LNCaP clone FGC (cell line): ENCODE data around the gene RARS2.
"Not testable (repeated sequence)": the region's sequence is repeated elsewhere in the genome, so short reads cannot be mapped to it uniquely, and the experiment has no call there.

Source experiments
- DNase-seq: peaks from one replicate; pipeline ENCODE4 v3.0.0-alpha.2; 2011; ENCODE audit warnings: low read depth
- H3K4me3 ChIP-seq: 2 replicates; pipeline ENCODE4 v1.5.1; 2011; ENCODE audit warnings: mild to moderate bottlenecking, low read depth, low read length, control low read depth
- CTCF ChIP-seq: IDR thresholded peaks from 2 replicates; pipeline ENCODE4 v1.5.1; 2012; ENCODE audit warnings: mild to moderate bottlenecking; ENCODE audit not compliant: control insufficient read depth, insufficient read depth; ENCODE audit errors: extremely low read depth

Gene RARS2

GRCh38 chr6:87494761-87495422 is 94.9 kb downstream of the RARS2 start:
- no peak overlapping the region for H3K4me3 ChIP-seq
- TF ChIP-seq CTCF: no peak
- no peak for DNase-seq

- DNase-seq, H3K4me3 ChIP-seq: not testable (repeated sequence)
Measured at GRCh38 chr6:87489326-87489725, 100.5 kb downstream of the RARS2 start.

GRCh38 chr6:87487555-87487954 is 102.2 kb downstream of the RARS2 start:
- no peak for DNase-seq
- no peak overlapping the region for H3K4me3 ChIP-seq
- TF ChIP-seq CTCF: no peak

GRCh38 chr6:87484491-87484890 is 105.3 kb downstream of the RARS2 start:
- no peak overlapping the region for H3K4me3 ChIP-seq
- no peak for TF ChIP-seq CTCF
- DNase-seq: no peak

GRCh38 chr6:87483929-87484328 is 105.9 kb downstream of the RARS2 start:
- TF ChIP-seq CTCF: no peak
- DNase-seq: no peak

GRCh38 chr6:87482366-87482765 is 107.4 kb downstream of the RARS2 start:
- no peak for DNase-seq
- no peak overlapping the region for H3K4me3 ChIP-seq
- no peak for TF ChIP-seq CTCF

More at GRCh38 chr6:87483929-87484328, 105.9 kb downstream of the RARS2 start:
- H3K4me3 ChIP-seq: no peak overlapping the region

- DNase-seq: no peak
- H3K4me3 ChIP-seq: no peak overlapping the region
- TF ChIP-seq CTCF: no peak
Measured at GRCh38 chr6:87481931-87482330, 107.9 kb downstream of the RARS2 start.
